Activated CD8-positive, alpha-beta memory T cell treated with anti-CD3 and anti-CD28 coated beads, Interleukin-2, amount 50 U/mL, for 4 hours (primary cell): ENCODE data around the gene LRRK1.
"Not testable (repeated sequence)": the region's sequence is repeated elsewhere in the genome, so short reads cannot be mapped to it uniquely, and the experiment has no call there.

Source experiments
- DNase-seq: peaks from one replicate; pipeline ENCODE4 v3.0.0-alpha.2; 2020

LRRK1 gene

DNA sequence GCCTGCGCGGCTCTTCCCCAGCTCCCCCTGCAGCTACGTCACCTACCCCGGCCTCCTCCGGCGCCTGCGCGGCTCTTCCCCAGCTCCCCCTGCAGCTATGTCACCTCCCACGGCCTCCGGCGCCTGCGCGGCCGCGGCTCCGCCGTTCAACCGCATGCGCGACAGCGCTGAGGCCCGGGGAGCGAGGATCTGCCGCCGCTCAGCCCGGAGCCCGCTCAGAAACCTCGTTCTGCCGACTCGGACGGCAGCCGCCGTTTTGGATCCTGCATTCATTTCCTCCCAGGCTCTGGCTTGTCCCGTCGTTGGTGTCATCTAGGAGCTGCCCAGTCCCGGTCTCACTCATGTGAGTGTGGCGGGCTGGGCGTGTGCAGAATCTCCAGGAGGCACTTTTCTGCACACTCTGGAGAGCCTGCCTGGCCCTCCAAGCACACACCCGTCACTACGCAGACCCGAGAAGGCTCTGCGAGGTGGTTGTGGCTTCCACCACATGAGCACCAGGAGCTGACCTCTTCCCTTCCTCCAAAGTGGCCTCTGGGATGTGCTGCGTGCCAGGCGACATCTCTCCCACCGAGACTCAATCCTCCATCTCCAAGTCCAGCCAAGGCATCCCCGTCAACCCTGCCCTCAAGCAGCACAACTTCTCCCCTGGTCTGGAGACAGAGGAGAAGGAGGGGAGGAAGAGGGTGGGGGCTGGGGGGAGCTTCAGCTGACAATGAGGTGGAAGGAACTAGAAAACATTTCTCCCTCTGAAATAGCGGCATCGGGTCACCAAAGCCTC is 167.4 kb downstream of the LRRK1 start:
- DNase-seq = no peak

DNA sequence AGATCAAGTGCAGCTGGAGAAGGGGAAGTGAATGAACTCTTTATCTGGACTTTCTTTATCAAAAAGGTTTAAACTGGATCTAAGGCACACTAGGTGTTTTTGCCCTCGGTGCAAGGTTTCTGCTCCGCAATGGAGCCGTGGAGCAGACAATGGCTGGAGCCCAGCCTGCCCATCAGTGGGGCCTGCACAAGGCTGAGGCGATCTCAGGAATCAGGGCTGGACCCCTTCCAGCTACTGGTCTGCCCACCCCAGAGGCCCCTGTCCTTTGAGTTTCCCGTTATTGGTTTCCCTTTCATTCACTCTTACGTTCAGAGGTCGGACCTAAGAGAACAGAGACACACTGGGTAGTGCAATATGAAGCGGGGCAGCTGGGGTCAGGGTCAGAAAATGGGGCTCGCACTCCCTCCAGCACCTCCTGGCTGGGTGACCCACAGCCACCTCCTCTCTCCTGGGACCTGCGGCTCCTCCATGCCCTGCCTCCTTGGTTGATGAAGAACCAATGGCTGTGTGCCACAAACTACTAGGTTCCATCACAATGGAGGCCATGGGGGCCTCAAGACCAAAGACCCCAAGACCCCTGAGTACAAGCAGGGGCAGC is 168.1 kb downstream of the LRRK1 start:
- DNase-seq = no peak

DNA sequence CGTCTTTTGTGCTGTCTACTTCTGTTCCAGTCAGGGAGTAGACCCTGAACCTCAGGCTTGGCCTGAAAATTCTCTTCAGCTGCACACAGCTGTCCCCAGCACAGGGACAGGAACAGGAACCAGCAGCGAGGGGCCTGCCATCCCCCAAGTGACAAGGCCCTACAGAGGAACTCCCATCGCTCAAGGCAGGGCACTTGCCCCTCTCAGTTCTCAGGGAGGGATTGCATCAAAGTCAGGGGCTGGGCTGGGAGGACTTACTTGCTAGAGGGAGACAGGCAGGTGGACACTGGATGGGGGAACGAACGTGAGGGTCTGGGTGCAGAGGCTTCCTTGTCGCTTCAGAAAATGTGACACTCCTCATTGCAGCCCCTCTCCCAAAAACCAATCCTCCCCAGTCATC is 169.1 kb downstream of the LRRK1 start:
- no peak for DNase-seq

DNA sequence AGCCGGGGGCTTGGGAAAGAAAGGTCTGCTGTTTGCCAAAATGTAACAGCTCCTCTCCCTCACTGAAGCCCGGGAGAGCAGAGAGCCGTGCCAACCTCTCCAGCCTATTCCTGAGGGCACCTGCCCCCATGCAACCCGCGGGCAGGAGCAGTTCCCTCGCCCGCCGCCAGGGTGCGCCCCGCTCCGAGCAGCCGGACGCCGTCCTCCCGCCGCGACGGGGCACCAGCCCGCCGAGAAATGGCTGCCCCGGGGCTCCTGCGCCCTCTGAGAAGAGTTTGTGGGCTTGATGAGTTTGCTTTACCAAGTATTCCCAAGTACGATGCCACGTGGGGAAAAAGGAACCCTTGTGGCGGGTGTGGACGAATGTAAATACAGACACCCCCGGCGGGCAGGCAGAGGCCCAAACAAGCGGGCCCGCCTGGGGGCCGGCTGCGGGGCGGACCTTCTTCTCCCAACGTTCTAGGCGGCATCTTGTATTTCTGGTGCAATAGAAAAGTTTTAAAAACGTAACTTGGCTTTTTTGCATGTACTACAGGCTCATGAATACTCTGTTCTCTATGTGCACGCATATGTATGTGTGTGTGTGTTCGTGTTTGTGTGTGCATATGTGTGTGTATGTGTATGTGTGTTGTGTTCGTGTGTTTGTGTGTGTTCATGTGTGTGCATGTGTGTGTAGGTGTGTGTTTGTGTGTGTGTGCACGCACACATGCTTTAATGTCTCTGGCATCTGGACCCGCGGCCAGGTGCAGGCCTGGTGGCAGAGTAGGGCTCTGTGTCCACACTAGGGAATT is 169.8 kb downstream of the LRRK1 start:
- DNase-seq = peak; percentile 84

DNA sequence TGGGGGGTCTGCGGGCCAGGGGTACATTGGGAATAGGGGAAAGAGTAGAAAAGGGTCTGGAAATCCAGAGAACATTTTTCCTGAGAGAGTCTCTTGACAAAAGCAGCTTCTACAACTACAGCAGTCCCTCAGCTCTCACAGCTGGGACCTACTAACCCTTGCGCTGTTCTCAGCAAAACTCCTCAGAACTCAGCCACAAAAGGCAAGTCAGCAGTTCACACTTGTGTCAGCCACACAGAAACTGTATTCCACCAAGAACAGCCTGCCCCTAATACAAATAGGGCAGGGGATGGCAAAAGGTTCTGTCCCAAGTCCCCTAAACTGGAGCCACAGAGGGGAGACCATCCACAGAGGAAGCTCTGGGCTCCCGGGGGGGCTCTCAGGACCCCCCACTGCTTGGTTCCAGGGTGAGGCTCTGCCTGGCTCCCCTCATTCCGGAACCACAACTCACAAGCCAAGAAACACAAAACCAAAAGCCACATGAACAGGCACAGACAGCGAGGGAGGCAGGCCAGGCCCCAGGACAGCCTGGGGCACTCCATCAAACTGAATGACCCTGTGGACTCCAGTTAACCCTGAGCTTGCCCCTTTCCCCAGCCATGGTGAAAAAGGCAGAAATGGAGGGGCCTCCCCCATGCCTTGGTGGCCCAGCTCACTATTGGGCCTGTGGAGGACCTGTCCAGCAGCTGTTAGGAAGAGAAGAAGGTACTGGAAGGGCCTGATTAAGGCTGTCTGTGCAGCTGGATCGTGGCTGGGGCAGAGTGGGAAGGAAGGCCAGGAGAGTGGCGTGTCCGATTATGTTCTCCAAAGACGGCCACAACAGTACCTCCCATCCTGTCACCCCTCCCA is 170.6 kb downstream of the LRRK1 start:
- DNase-seq = no peak

DNA sequence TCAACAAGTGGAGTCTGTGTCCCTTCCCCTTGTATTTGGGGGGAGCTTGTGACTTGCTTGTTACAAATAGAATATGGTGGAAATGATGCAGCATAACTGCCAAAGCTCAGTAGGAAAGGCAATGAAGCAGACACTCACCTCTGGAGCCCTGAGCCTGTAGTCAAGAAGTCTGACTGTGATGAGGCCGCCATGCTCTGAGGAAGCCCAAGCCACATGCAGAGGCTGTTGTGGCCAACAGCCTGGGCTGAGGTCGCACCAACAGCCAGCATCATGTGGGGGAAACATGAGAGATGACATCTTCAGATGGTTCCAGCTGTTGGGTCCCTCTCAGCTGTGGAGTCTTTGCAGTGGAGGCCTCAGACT is 171.3 kb downstream of the LRRK1 start:
- no peak for DNase-seq

DNA sequence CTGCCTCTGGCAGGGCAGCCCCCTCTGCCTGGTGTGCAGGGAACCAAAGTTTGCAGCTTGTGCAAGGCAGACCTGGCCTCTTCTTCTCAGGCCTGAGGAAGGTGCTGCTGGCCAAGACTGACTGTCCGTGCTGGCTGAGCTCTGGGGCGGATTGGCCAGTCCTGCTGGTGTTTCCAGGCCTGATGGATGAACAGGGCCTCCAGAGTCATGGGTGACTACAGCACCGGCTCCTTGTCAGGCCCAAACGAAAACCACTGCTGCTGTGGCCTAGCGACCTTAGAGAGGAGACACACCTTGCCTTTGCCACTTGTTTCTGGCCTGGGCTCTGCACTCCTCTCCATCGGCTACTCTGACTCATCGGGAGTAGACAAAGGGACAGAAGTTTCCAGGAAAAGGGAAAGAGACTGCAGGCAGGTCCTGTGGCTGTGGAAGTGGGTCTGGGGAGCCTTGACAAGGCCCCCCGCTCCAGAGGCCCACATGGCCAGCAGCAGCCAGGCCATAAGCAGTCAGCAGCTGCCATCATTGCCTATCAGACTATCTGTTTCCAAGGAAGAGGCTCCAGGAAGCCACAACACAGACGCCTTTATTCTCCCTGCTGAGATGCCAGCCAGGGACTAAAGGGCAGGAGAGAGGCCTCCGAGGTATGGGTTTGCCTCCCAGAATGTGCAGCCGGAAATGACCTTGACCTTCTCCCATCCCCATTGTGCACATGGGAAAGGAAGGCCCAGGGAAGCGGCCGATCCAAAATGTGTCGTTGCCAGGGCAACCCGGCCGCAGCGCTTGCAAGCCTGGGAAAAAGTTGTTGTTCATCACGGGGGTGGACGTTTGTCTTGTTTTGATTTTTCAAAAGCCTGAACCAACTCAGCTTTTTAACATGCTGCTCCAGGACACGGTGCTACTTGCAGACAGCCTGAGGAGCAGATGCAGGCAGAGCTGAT is 172.2 kb downstream of the LRRK1 start:
- DNase-seq = no peak

DNA sequence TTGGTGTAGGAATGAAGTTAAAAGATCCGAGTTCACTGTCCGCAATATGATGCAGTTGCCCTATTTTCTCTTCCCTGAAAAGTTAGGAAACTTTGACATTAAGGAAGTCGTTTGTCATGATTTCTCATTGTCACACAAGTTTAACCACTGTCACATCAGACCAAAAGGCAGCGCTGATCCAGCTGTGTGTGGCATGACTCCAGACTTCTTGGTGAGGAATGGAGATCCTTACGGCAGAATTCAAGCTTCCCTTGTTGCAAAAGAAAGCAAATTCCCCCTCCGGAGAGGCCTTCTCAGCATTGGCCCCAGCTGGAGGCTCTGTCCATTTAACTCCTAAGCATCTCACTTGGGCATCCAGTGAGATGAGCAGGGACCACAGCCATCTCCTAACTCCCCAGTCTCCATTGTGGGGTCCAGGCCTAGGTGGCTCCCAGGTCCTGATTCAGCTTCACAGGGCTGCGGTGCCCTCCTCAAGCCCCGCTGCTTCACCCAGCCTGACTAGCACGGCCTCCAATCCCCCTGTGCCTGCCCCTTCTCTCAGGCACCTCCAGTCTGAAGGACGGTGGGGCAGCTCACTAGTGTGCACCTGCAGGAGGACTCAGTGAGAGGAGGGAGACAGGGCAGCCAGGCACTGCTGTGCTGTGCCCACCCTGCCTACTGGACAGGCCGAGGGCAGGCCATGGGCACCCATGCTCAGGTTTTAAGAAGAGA is 173.2 kb downstream of the LRRK1 start:
- no peak for DNase-seq

DNA sequence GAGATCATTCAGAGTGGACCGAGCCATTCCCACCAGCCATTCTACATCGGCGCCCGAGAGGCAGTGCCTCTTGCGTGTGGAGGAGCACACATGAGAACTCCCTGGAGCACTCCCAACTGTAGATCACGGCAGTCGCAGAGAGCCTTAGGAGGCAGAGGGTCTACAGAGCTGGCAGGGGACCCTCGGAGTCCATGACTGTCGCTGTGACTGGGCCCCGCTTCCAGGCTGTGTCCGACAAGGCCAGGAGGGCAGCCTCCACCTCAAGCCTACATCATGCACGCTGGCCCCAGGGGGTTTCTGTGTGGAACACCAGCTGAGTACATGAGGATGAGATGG is 173.7 kb downstream of the LRRK1 start:
- no peak for DNase-seq

DNA sequence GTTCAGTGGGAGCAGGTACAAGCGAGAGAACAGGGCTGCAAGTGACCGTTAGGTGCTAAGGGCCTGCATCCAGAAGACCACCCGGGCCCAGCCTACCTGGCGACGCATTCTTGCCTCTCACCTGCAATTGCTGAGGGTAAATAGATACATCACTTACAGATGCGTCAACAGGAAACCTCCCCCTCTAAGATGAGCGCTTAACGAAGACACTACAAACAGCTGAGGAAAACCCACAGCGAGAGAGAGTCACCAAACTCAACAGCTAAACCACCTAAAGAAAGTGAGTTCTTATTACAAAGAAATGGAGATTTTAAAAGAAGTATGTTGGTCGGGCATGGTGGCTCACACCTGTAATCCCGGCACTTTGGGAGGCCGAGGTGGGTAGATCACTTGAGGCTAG is 174.8 kb downstream of the LRRK1 start:
- no peak for DNase-seq

DNA sequence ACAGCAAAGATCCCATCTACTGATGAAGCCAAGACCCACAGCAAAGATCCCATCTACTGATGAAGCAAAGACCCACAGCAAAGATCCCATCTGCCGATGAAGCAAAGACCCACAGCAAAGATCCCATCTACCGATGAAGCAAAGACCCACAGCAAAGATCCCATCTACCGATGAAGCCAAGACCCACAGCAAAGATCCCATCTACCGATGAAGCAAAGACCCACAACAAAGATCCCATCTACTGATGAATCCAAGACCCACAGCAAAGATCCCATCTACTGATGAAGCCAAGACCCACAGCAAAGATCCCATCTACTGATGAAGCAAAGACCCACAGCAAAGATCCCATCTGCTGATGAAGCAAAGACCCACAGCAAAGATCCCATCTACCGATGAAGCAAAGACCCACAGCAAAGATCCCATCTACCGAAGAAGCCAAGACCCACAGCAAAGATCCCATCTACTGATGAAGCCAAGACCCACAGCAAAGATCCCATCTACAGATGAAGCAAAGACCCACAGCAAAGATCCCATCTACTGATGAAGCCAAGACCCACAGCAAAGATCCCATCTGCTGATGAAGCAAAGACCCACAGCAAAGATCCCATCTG is 176.7 kb downstream of the LRRK1 start:
- DNase-seq = not testable (repeated sequence)

DNA sequence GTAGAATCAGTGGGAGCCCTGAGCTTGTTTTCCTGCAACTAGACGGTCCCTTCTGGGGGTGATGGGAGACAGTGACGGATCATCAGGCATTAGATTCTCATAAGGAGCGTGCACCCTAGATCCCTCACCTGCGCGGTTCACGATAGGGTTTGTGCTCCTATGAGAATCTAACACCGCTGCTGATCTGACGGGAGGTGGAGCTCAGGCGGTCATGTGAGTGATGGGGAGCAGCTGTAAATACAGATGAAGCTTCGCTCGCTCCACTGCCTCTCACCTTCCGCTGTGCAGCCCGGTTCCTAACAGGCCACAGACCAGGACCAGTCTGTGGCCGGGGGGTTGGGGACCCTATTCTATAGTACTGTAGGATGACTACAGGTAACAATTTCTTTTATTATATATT is 178.0 kb downstream of the LRRK1 start:
- DNase-seq = no peak

DNA sequence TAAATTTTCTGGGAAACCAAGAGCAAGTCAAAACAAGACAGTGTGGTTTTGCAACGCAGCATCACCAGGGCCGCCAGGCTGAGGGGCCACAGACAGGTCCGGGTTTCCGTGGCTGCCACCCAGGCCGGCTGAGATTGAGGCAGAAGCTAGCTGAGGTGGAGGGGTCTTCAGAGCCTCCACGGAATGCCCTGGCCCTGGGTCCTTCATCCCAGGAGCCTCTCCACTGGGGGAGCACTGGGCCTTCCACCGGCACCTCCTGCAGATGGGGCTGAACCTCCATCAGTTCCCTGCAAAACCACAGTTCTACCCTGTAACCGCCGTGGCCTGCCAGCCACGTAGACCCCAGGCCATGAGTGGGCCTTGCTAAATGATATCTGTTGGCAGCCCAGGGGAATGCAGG is 180.0 kb downstream of the LRRK1 start:
- DNase-seq = no peak

DNA sequence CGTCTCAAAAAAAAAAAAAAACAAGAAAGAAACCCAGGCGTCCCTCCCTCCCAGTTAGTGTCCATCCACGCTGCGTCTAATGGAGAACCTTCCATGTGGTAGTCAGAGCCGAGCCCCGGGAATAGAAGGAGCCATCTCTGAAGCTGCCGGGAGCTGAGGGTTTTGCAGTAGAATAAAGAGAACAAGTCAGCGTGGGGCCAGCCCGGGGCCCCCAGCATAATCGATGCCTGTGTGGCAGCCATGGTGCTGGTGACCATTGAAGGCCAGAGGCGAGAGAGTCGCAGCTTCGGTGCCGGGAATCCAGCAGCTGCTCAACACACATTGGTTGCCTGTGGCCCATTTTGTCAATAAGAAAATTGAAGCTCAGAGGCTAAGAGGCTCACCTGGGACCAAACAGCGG is 181.0 kb downstream of the LRRK1 start:
- no peak for DNase-seq

DNA sequence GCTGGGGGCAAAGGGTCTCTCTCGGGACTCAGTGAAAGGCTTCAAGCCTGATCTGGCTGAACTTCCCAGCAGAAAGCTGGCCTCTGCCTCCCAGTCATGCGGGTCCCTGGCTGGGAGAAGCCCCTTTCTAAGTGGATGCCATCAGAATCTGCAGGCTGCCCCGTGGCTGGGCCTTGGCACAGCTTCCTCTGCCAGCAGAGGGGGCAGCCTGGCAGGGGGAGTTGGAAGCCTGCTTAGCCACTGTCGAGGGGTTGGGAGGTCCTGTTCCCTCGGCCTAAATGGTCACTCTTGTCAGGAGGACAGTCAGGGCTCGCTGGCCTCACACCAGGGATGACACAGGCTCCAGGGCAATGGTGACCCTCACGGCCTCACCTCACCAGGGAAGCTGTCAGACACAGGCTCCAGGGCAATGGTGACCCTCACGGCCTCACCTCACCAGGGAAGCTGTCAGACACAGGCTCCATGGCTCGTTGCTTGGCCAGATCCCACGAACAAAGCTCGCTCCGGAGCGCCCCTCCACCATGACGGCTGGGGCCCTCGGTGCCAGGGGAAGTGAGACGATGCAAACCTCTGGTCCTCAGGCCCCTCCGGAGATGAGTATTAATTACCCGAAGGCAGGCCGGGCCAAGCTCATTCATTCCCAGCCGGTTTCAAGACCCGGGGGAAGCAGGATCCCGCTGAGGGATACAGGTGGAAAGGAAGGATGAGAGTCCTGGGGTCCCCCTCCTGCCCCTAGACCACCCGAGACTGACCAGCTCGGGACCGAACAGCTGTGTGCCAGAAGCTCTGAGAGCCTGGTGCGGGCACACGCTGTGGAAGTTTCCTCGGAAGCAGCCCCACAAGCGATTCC is 181.7 kb downstream of the LRRK1 start:
- DNase-seq = no peak

DNA sequence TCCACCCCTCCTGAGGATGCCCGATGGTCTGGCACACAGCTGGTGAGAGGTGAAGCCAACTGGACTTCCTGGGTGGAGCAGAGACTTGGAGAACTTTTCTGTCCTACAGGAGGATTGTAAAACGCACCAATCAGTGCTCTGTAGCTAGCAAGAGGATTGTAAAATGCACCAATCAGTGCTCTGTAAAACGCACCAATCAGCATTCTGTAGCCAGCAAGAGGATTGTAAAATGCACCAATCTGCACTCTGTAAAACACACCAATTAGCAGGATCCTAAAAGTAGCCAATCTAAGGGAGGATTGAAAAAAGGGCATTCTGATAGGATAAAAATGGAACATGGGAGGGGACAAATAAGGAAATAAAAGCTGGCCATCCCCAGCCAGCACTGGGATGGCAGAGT is 182.5 kb downstream of the LRRK1 start:
- no peak for DNase-seq

DNA sequence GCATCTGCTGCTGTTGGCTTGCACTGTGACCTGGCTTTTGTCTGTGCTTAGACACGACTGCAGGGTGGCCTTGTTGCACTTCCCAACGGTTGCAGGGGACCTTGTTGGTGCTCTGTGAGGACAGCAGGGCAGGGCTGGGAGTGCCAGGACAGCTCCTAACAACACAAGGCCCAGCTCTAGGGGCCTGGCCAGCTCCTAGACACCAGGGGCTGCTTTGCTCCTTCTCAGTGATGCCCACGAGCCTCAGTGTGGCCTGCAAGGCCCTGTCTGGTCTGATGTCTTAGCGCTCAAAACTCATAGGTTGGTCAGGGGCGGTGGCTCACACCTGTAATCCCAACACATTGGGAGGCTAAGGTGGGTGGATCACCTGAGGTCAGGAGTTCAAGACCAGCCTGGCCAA is 183.6 kb downstream of the LRRK1 start:
- DNase-seq = no peak

DNA sequence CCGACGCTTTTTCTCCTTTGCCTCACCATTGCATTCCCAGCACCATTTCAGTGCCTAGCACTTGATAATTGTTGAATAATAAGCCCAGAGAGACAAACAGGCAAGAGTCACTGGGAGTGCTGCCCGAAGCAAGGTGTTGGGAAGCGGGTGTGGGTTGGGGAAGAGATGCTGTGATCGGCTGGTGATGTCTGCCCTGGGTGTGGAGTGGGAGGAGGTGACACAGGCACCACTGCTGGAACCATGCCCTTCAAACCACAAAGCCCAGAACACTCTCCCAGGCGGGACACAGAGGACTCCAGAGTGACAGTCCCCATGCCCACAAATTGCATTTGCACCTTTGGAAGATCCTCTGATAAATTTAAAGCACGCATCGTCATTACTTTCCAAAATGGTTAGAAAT is 184.4 kb downstream of the LRRK1 start:
- no peak for DNase-seq

DNA sequence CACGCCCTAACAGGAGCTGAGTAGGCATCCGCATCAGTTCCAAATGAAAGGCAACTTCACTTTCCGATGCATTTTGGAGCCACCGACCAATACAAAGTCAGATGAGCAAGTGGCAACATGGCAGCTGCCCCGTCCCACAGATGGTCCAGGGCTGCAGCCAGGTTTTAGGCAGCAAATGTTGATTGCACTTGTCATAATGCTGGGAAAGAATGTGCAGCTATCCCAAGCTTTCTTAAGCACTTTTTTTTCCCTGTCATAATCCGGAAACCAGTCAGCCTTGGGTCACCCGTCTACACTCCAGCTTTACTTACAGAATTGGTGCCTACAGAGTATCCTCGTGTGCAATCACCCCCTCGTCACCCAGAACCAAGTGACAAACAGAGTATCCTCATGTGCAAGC is 185.0 kb downstream of the LRRK1 start:
- DNase-seq = no peak
